ENCODE measurements around the gene UNC5B.

UNC5B gene

DNA sequence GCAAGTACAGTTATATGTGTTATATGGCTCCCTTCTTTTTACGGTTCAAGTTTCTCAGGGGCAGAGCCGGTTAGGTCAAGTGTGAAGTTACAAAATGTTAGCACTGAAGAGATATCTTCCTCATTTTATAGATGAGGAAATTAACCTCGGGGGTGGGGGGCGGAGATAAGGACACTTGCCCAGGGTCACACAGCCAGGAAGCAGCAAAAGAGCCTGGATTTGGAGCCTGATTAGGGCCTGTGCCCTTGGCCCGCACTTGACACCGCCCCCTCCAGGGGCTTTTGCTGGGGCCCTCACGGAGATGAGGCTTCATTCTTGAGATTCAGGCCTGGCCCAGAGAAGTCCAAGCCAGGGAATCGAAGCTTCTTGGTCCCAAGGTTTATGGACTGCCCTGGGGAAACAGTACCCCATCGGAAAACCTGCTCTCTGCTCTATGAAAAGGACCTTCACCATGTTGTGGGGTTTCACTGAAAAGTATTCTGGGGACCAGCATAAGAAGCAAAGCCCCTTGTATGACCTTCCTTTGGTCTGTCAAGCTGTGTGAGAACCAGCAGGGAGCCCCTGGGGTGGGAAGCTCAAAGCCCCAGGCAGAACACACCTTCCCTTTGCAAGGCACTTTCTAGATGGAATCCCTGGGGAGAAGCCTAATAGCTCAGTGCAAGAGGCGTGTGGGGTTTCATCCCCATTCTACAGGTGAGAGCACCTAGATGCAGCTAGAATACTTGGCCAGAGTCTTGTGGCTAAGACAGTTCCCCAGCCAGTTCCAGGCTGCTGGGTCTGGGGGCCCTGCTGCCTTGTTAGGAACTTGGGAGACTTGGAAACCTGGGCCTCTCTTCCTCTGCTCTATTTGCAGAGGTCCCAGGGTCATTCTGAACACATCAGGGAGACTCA is 21.9 kb downstream of the UNC5B start:
- DNase-seq, result peak; percentile 41
- in situ Hi-C loops (cut with MboI; ENCODE audit: low pct_unique_long_range_greater_than_20kb, low sequenced_read_pairs), result no loop called here

DNA sequence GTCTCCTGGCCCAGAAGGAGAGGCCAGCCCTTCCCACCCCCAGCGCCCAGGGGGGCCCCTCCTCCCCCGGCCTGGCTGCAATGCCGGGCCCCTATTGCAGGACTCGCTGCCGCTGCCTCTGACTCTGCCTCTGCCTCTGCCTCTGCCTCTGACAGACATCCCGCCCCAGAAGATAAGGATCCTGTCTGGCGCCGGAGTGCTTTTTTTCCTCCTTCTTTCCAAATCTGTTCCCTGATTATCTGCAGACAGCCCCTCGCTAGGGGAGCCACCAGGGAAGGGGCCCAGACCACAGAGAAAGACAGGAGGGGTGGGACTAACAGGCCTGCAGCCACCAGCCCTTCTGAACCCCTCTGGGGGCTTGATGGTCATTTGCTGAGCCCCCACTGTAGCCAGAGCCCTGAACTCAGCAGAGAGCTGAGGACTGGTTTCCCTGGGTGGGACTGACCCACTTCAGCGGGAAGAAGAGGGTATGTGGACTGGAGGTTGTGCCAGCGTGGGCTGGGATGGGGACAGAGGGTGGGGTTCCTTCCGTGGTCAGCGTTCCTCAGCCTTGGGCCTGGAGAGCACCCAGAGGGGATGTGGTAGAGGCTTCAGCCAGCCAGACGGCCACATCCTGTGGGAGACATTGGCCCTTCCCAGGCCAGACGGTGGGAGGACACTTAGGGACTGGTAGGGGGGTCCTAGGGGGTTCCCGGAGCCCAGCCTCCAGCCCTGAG is 22.8 kb downstream of the UNC5B start:
- in situ Hi-C loops (cut with MboI; ENCODE audit: low pct_unique_long_range_greater_than_20kb, low sequenced_read_pairs), result no loop called here
- DNase-seq, result no peak

DNA sequence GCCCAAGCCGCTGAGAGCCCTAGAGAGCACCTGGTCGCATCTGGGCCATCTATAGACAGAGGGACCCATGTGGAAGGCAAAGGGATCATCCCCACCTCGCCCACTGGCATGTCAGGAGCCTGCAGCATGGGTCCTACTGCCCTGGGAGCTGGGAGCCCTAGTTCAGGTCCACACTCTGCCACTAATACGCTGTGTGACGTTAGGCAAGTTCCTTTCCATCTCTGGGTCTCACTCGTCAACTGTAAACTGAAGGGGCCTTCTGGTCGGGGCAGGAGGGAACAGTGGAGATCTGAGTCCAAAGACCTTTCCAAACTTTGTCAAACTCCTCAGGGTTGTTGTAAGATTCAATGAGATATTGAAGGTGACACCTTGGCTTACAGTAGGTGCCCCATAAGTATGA is 23.4 kb downstream of the UNC5B start:
- no peak for DNase-seq
- in situ Hi-C loops (cut with MboI; ENCODE audit: low pct_unique_long_range_greater_than_20kb, low sequenced_read_pairs), result no loop called here

DNA sequence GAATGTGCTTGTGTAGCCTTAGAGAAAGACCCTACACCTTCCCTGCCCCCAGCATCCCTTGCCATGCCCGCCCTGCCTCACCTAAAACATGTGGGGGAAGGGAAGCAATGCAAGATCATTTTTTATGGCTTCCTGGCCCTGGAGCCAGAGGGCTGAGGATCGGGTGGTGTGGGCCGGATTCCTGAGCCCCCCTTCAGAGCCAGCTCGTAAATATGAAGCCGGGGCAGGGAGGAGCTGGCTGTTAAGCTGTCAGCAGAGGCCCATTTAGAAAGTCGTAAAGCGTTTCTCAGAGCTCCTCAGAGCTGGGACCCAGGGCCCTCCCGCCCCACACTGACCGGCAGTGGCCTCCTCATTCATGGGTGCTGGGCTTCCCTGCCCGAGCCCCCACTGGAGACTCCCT is 23.9 kb downstream of the UNC5B start:
- no peak for DNase-seq
- in situ Hi-C loops (cut with MboI; ENCODE audit: low pct_unique_long_range_greater_than_20kb, low sequenced_read_pairs), result no loop called here

DNA sequence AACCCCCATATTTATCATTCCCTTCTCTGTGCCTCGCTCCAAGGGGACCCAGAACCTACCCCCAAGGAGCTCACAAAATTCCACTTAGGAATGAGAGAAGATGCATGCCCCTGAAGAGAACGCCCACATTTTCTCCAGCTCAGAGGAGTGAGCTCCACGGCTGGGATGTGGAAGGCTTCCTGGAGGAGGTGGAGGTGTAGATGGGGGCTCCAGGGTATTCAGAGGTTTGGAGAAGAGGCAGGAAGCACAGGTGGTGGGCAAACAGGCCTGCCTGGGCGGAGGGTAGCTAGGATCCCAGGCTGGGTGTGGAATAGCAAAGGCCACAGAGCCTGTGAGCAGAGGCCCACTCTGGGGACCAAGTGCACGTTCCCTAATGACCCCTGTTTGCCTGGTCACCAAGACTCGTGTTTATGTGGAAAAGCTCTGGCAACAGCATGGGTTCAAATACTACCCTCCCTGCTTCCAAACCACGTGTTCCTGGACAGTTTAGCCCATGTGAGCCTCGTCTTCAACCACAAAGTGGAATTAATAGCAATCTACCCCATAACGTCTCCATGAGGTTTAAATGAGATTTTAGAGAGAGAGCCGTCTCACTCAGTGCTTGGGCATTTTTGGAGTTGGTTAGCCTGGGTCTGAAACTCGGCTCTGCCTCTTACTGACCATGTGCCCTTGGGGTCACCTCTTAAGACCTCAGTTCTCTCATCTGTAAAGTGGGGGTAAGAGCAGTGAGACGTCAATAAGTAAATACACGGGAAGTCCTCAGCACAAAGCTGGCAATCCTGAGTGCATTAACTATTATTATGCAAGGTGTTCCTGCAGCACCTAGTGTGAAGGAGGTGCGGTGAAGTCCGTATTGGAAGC is 24.7 kb downstream of the UNC5B start:
- no peak for DNase-seq
- in situ Hi-C loops (cut with MboI; ENCODE audit: low pct_unique_long_range_greater_than_20kb, low sequenced_read_pairs), result no loop called here

DNA sequence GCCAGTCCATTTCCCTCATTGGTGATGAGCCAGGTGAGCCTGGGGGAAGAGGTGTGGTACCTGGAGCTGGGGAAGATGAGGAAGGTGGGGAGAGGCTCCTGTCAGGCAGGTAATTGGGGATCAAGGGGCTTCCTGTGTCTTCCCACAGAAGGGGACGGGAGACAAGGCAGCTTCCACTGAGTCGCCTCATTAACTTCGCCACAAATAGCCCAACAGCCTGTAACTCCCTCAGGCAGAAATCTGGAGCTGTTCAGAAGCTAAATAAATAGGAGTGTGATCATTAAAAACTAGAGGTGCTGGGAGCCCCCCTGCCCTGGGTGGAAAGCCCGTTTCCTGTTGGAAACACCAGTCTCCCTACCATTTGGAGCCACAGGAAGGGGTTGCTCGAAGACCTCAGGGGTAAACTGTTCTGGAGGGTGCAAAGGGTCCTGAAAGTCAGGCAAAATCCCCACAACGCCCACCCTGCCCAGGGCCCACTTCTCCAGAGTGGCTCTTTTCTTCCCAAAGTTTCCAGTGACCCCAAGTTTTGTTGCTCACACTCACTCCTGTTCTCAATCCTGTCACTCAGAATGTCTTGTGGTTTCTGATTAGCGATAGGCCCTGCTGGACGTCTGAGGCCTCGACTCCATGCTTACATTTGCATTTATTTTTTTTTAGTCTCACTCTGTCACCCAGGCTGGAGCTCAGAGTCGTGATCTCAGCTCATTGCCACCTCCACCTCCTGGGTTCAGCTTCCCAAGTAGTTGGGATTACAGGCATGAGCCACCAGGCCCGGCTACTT is 25.7 kb downstream of the UNC5B start:
- in situ Hi-C loops (cut with MboI; ENCODE audit: low pct_unique_long_range_greater_than_20kb, low sequenced_read_pairs), result no loop called here
- no peak for DNase-seq

DNA sequence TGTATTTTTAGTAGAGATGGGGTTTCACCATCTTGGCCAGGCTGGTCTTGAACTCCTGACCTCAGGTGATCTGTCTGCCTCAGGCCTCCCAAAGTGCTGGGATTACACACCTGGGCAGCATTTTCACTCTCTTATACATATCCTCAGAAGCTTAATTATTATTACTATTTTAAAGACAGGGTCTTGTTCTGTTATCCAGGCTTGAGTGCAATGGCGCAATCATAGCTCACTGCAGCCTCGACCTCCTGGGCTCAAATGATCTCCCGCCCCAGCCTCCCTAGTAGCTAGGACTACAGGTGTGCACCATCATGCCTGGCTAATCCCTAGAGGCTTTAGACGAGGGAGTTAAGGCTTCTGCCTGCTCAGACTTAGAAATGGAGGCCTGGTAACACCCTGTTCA is 26.3 kb downstream of the UNC5B start:
- no peak for DNase-seq
- in situ Hi-C loops (cut with MboI; ENCODE audit: low pct_unique_long_range_greater_than_20kb, low sequenced_read_pairs), result no loop called here

DNA sequence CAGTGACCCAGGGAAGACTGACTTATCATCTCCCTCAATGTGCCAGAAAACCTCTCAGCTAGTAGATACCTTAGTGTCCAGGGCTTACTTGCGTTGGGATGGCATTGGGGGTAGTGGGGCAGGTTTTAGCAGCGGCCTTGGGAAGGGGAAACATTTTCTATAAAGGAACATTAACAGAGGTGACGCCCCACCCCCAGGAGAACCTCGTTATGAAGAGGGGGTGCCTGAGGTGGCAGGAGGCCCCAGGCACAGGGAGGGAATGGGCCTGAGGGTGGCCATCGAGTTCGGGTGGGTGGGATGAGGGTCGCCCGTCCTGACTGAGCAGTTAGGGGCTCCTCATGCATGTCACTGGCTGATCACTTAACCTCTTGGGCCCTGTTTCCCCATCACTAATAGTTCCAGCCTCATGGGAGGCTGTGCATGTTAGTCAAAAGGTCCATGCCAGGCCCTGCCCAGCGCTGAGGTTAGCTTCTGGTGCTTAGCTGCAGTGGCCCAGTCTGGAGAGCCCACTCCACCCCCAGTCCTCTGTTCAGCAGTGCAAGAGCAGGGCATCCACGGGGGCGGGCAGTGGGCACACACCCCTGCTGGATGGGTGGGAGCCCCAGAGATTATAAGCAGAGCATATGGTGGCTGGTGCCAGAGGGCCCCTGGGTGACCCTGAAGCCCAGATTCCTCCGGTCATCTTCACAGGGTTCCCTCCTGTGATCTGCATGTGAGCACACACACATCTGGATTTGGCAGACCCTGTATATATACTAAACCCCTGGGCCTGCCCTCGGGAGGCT is 27.0 kb downstream of the UNC5B start:
- in situ Hi-C loops (cut with MboI; ENCODE audit: low pct_unique_long_range_greater_than_20kb, low sequenced_read_pairs), result no loop called here
- no peak for DNase-seq

DNA sequence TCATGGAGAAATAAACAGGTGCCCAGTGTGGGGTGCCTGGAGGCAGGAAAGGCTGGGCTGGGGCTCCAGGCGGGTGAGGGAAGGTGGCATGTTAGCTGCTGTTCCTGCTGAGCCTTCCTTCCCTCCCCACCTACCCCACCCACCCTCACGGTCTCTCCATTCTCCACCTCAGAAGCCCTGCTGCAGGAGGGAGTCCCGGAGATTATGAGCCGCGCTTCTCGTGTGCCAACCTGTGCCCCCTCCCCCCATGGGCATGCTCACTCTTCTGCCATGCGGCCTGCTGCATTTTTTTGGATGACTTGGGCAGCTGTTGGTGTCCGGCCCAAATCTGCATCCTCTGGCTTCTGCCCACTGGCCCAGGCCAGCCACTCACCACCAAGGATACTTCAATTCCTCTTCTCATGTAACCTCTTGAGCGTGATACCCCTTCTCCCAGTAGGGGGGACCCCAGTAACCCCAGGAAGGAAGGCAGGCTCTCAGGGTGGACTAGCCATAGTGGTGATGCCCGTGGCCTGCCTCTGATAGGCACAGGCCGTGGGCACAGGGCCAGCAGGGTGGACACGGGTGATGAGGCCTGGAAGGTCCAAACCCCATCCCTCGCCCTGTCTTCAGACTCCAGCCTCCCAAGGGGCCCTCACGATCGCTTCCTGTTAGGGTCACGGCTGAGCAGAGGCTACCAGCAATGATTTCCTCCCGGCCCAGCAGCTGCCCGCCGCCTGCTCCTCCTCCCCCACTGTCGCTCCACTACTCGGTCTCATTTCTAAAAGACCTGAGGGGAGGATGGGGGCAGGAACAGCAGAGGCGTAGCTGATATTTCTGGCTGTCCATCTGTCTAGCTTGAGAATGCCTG is 27.8 kb downstream of the UNC5B start:
- peak; percentile 72 for DNase-seq
- in situ Hi-C loops (cut with MboI; ENCODE audit: low pct_unique_long_range_greater_than_20kb, low sequenced_read_pairs), result no loop called here

DNA sequence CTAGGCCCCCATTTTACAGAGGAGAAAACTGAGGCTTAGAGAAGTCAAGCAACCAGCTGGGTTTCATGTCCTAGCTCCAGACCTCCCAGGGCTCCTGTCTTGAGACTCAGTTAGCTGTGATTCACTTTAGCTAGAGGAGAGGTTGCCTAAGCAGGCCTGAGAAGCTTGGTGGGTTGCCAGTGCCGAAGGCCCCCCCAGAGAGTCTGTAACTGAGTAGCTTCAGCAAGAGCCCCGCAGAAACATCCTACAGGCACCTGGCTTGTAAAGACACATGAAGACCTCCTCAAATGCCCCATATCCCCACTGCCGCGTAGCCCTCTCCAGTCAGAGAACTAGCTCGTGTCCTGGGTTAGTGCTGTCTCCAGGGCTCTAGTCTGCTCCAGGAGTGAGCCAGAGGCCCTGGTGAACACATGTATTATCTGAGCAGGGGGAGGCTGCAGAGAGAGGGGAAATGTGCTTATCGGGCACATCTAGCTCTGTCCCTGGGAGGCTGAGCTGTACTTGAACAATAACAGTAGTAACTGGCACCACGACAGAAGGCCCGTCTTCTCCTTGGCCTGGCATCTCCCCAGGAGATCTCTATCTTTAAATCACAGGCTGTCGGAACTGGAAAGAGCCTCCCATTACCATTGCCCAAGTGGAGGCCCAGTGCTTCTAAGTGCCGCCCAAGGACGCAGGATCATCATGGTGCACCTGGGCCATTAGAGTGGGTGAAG is 28.9 kb downstream of the UNC5B start:
- peak; percentile 29 for DNase-seq
- in situ Hi-C loops (cut with MboI; ENCODE audit: low pct_unique_long_range_greater_than_20kb, low sequenced_read_pairs), result no loop called here

DNA sequence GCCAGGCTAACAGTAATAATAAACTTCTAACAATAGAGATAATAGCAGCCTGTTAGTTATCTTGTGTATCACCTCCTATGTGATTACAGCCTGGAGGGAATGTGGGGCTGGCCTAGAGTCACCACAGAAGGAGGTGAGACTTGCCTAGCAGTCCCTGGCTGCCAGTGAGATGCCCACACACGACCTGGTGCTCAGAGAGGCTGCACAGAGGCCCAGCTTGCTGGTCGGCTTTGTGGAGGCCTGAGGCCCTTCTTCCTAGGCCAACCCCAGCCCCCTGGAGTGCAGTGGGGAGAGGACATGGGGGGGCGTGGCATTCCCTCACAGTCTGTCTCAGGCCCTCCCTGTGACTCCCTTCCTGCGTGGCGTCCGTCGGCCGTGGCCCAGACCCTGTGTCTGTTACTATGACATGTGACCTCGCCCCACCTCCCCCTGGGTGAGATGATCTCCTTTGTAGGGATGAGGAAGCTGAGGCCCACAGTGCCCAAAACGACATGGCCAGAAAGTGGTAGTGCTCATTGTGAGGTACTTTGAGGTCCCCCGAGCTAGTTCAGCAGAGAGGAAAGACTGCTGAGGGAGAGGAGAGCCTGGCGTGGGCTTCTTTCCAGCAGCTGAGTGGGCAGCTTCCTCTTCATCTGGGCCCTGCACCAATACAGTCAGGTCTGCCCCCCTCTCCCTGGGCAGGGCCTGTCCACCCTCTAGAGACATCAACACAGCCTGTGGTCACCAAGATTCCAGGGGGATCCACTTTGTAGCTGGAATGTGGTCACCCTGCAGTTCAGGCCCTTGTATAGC is 29.7 kb downstream of the UNC5B start:
- peak; percentile 36 for DNase-seq
- in situ Hi-C loops (cut with MboI; ENCODE audit: low pct_unique_long_range_greater_than_20kb, low sequenced_read_pairs), result no loop called here

DNA sequence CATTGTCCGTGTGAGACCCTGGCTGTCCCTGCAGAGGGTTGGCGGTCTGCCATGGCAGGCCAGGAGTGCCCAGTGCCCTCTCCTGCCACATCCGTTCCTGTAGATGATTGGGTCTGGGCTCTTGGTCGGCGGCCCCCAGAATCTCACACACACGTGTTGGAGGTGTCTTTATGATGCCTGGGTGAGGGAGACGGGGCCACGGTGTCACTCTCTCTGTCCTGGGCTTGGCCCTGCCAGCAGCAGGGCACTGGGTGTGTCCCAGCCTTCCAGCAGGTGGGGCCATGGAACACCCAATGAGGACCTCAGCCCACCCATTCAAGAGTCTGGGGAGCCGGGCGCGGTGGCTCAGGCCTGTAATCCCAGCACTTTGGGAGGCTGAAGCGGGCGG is 30.2 kb downstream of the UNC5B start:
- DNase-seq, result no peak
- in situ Hi-C loops (cut with MboI; ENCODE audit: low pct_unique_long_range_greater_than_20kb, low sequenced_read_pairs), result no loop called here

DNA sequence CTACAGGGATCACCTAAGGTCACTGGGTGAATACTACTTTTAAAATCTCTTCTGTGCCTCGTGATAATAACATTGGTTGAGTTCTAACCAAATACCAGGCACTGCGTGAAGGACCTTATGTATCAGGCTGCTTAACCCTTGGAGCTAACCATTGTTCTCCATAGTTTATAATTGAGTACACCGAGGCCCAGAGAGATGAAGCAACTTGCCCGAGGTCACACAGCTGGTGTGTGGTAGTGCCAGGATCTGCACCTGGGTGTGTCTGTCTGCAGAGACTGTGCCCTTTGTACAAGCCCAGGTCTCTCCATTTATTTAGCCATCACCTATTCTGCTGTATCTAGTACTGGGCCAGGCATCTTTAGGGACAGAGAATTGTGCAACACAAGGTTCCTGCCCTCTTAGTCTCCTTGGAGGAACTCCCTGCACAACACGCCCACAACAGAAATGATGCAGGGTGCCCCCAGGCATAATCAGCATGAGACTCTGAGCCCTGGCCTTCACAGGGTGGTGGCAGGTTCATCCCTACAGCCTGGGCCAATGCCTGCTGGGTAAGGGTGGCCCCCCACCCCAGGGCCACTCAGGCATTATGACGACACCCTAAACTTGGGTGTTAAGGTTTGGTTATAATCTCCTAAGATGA is 31.5 kb downstream of the UNC5B start:
- in situ Hi-C loops (cut with MboI; ENCODE audit: low pct_unique_long_range_greater_than_20kb, low sequenced_read_pairs), result no loop called here
- peak; percentile 35 for DNase-seq

DNA sequence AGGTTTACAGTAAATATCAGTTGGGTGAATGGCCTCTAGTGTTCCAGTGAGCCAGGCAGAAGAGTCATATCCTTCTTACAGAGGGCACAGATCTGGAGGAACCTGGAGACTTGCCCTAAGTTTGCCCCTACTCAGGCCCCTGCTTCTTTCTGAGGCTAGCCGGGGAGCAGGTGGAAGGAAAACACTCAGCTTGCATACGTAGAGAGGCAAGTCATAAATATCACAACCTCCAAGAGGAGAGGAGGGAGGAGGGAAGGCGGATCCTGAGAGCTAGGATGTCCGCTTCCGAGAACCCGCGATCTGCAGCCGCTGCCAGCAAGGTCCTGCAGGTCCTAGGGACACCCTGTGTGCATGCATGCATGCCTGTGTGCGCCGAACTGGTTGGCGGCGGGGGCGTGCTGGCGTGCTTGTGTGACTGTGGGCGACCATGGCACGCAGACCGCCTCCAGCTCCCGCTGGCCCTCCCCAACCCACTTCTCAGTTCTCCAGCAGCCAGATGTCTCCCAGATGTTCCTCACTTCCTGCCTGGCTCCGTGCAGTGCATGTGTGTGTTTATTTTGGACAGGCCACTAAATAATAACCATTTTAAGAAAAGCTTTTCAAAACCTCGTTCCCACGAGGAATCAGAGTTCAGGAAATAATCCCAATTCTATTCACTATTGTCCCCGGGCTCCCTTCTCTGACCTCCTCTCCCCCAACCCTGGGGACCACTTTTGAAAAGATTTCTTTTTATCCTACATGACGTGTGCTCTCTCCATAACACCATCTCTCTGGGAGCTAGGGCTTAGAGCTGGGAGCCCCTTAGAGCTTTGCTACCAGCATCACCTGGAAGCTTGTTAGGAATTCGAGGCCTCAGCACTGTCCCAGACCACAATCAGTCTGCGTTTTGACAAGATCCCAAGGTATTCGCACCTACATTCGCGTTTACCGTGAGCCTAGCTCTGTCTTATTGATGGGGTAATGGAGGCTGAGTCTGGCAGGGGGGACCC is 32.4 kb downstream of the UNC5B start:
- DNase-seq, result peak; percentile 95
- in situ Hi-C loops (cut with MboI; ENCODE audit: low pct_unique_long_range_greater_than_20kb, low sequenced_read_pairs), result no loop called here

Data from KBM-7 (cell line).